MCF 10A (cell line): Measurements from ENCODE around the gene PDLIM7. TPM values are rescaled to one million over a fixed set of nuclear protein-coding genes. Genes with fewer than 3 reads are reported as not detected.

Experiments used
- Bru-seq: library from RNA; stranded (reverse); fragments of 400-500 nt; gene quantifications from one replicate; lab custom pipeline; 2021; lab: Mats Ljungman, UMichigan
- BruChase-seq, 2 experiments: library from RNA; stranded (reverse); fragments of 400-500 nt; gene quantifications; one replicate each; lab custom pipeline; 2021; lab: Mats Ljungman, UMichigan
- BruUV-seq: library from RNA; stranded (reverse); fragments of 400-500 nt; replicated peaks from 2 replicates; lab custom pipeline; 2021; lab: Mats Ljungman, UMichigan
- CTCF ChIA-PET: fragments of 300-600 bp; sonication (Branson Sonifier 250); formaldehyde crosslinking; extraction: SDS; loops from one replicate; lab custom pipeline; 2021; ENCODE audit warnings: antibody characterized with exemption, inconsistent platforms; lab: Yijun Ruan, JAX
- POLR2A ChIA-PET: fragments of 300-600, 350-650 bp; sonication (Branson Sonifier 250); formaldehyde crosslinking; extraction: SDS; loops from one replicate; lab custom pipeline; 2020; ENCODE audit warnings: antibody characterized with exemption, inconsistent platforms; lab: Yijun Ruan, JAX
- DNase-seq: peaks from one replicate; pipeline ENCODE4 v3.0.0-alpha.2; 2018; ENCODE audit not compliant: unreplicated experiment
- H3K27ac Mint-ChIP-seq: one replicate; pipeline ENCODE4 v1.8.0; 2022; ENCODE audit warnings: mild to moderate bottlenecking, low read depth, mixed read lengths; ENCODE audit not compliant: unreplicated experiment
- H3K27me3 Mint-ChIP-seq: one replicate; pipeline ENCODE4 v1.8.0; 2022; ENCODE audit warnings: mixed read lengths; ENCODE audit not compliant: insufficient read depth, unreplicated experiment
- H3K36me3 Mint-ChIP-seq: one replicate; pipeline ENCODE4 v1.8.0; 2022; ENCODE audit warnings: mild to moderate bottlenecking, moderate library complexity, mixed read lengths; ENCODE audit not compliant: insufficient read depth, unreplicated experiment
- H3K4me1 Mint-ChIP-seq: one replicate; pipeline ENCODE4 v1.8.0; 2022; ENCODE audit warnings: mixed read lengths; ENCODE audit not compliant: insufficient read depth, unreplicated experiment
- H3K4me3 Mint-ChIP-seq: one replicate; pipeline ENCODE4 v1.8.0; 2022; ENCODE audit warnings: mild to moderate bottlenecking, moderate library complexity, mixed read lengths; ENCODE audit not compliant: unreplicated experiment
- H3K9me3 Mint-ChIP-seq: one replicate; pipeline ENCODE4 v1.8.0; 2022; ENCODE audit warnings: mixed read lengths; ENCODE audit not compliant: unreplicated experiment
- CTCF ChIP-seq: fragments of 200-600 bp; IDR thresholded peaks from one replicate; pipeline ENCODE4 v1.8.0; 2022; ENCODE audit warnings: antibody characterized with exemption, mild to moderate bottlenecking; ENCODE audit not compliant: unreplicated experiment
- intact Hi-C: fragments of 100-400 bp; cut with micrococcal nuclease; formaldehyde crosslinking; loops from 2 replicates; pipeline ENCODE4 v1.14.1; 2022
- long read RNA-seq: library from polyadenylated mRNA; stranded (forward); transcript quantifications from one replicate; pipeline ENCODE4 v2.0.0, GENCODE V29; 2022
- total RNA-seq: library from RNA; stranded (reverse); gene quantifications from 2 replicates; pipeline ENCODE4 v1.2.3, GENCODE V29; 2022

The PDLIM7 gene
- 164 and 257 TPM in 2 replicates for total RNA-seq
- percentile 78 among the genes with signal in this experiment for Bru-seq, nascent RNA
- percentile 80 among the genes with signal in this experiment for BruChase-seq, experiment 1, labeled RNA remaining after a 6-hour chase
- BruChase-seq, experiment 2, labeled RNA remaining after a 2-hour chase = percentile 79 among the genes with signal in this experiment
- long read RNA-seq, transcript PDLIM7-201 (8 exons, 977 nt) = minor isoform, 38 of 756 reads
- long read RNA-seq, transcript PDLIM7-212 (3 exons, 556 nt) = minor isoform, 7 of 756 reads
- long read RNA-seq, transcript PDLIM7-202 (13 exons, 1,689 nt) = major isoform, 495 of 756 reads
- long read RNA-seq, partial matches to known transcripts = 85 of 756 reads
- long read RNA-seq, other reads (novel, unspliced or antisense) = 130 of 756 reads

GRCh38 chr5:177497292-177498012 is at the start of gene PDLIM7:
Gene PDLIM7 (minus strand): TSS chr5:177497604. CDS start chr5:177496512, 1,092 bp downstream.
- Mint-ChIP-seq H3K4me1 (peaks cover 58% of the 10 kb centered on the region), H3K36me3 (peaks cover 2% of the 10 kb centered on the region), H3K4me3 (peak within 1 kb of the TSS; percentile 74), H3K27me3 (no peaks in the 10 kb centered on the region), H3K27ac (peak within 1 kb of the TSS; percentile 55), H3K9me3 (no peaks in the 10 kb centered on the region)
- intact Hi-C loops = loop anchor here (1.0 to 2.0 kb wide), 4 partner anchors 19 to 107 kb away; no protein-coding TSS in a partner anchor
- CTCF ChIA-PET = interaction anchor here (0.6 to 8.6 kb wide), 16 partner anchors 9 to 907 kb away, joined by 3 to 83 read pairs (median 4); partner anchors contain the start of gene DDX41
- TSS peak; percentile 39 for BruUV-seq
- TF ChIP-seq CTCF = no peak
- POLR2A ChIA-PET = interaction anchor here (0.7 to 3.8 kb wide), 29 partner anchors 9 to 747 kb away, joined by 3 to 24 read pairs (median 5); partner anchors contain the start of genes B4GALT7, DDX41, GRK6 and RAB24
- DNase-seq = peak; percentile 99

- Mint-ChIP-seq H3K27me3 (no peaks in the 10 kb centered on the region), H3K4me3 (peak overlapping the region; percentile 59), H3K9me3 (no peaks in the 10 kb centered on the region), H3K4me1 (peaks cover 51% of the 10 kb centered on the region), H3K27ac (peak overlapping the region; percentile 97), H3K36me3 (peaks cover 40% of the 10 kb centered on the region)
- ChIA-PET CTCF (interaction anchor here (0.6 to 3.9 kb wide), 11 partner anchors 15 to 426 kb away, joined by 3 to 19 read pairs (median 4); partner anchors contain the start of gene DDX41), POLR2A (interaction anchor here (0.5 to 4.2 kb wide), 31 partner anchors 9 to 706 kb away, joined by 3 to 60 read pairs (median 4); partner anchors contain the start of genes B4GALT7, DDX41, GRK6 and PDLIM7)
- BruUV-seq = no TSS peak
- peak; percentile 100 for DNase-seq
- intact Hi-C loops = loop anchor here (1.0 to 5.0 kb wide), 3 partner anchors 8 to 49 kb away; partner anchors contain the start of genes FAM193B, PDLIM7 and TMED9
- TF ChIP-seq CTCF = no peak
Observed at GRCh38 chr5:177546258-177546741, 48.9 kb upstream of the PDLIM7 start.

- intact Hi-C loops = loop anchor here (1.0 to 5.0 kb wide), 4 partner anchors 9 to 49 kb away; partner anchors contain the start of genes DDX41, FAM193B, PDLIM7 and TMED9
- TF ChIP-seq CTCF = no peak
- H3K4me1 Mint-ChIP-seq = peaks cover 55% of the 10 kb centered on the region
- BruUV-seq = no TSS peak
- CTCF ChIA-PET = interaction anchor here (0.6 to 3.9 kb wide), 11 partner anchors 14 to 1080 kb away, joined by 3 to 19 read pairs (median 3); partner anchors contain the start of gene DDX41
- no peaks in the 10 kb centered on the region for H3K27me3 Mint-ChIP-seq
- peak; percentile 97 for DNase-seq
- H3K9me3 Mint-ChIP-seq = no peaks in the 10 kb centered on the region
- peaks cover 36% of the 10 kb centered on the region for H3K36me3 Mint-ChIP-seq
- peak overlapping the region; percentile 59 for H3K4me3 Mint-ChIP-seq
- POLR2A ChIA-PET = interaction anchor here (0.5 to 4.2 kb wide), 35 partner anchors 8 to 1067 kb away, joined by 3 to 60 read pairs (median 5); partner anchors contain the start of genes B4GALT7, DDX41, FAM193B and GRK6
- peak overlapping the region; percentile 97 for H3K27ac Mint-ChIP-seq
Observed at GRCh38 chr5:177545487-177546257, 48.3 kb upstream of the PDLIM7 start.
